Epithelial cell of prostate (primary cell): Measurements from ENCODE around the gene THRA.
A peak's percentile ranks its signal among the peaks of the same experiment; 100 is the strongest.

Experiments
- DNase-seq: peaks from one replicate; pipeline ENCODE4 v3.0.0-alpha.2; 2011; ENCODE audit warnings: low read depth, low spot score
- H3K27ac ChIP-seq: fragments of 450-650 bp; 2 replicates; pipeline ENCODE4 v1.5.1; 2017; ENCODE audit warnings: mild to moderate bottlenecking

Gene THRA

DNA sequence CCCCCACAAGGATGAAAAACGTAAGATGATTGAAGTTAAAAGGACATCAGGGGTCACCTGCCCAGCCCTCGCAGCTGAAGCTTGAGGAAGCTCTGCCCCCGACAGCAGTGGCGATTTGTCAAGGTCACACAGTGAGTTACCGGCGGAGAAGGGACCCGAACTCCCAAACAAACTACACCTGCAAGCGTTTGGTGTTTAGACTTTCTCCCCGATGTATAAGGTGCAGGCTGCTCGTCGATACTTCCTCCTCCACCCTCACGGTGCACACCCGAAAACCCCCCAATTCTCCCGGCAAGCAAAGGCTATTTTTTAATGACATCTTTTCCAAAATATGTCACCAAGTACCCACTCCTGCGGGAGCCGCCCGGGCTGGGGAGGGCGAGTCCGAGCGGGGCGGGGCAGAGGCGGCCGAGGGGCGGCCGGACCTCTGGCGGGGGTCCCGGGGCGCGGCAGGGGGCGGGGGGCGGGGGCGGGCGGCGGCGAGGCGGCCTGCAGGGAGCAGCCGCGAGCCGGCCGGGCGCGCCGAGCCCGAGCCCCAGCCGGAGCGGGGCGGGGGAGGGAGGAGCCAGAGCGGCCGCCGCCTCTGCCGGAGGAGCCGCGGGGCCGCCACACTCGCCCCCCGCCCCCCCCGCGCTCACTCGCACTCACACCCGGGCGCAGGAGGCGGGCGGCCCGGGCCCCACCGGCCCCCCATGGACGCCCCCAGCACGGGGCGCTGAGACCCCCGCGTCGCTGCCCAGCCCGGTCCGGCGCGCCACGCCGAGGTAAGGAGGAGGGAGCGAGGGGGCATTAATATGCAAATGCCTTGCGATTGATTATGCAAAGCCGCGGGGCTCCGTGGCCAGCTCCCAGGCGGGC is at the start of gene THRA:
Gene THRA, plus strand, starts transcription at position 637 of the 858 bp plus-strand sequence. CDS start 11,524 bp downstream, outside the sequence.
- no peak within 1 kb of the TSS for H3K27ac ChIP-seq
- DNase-seq: no peak

- no peak overlapping the region for H3K27ac ChIP-seq
- DNase-seq: no peak
Measured at GRCh38 chr17:40014375-40014980, 48.3 kb upstream of the THRA start.

GRCh38 chr17:40015005-40015997 is 47.5 kb upstream of the THRA start, which contains the start of gene CSF3:
CSF3 (plus strand) TSS chr17:40015440; CDS start chr17:40015475, 35 bp downstream.
- H3K27ac ChIP-seq: peak within 1 kb of the TSS; percentile 6
- DNase-seq: no peak

DNA sequence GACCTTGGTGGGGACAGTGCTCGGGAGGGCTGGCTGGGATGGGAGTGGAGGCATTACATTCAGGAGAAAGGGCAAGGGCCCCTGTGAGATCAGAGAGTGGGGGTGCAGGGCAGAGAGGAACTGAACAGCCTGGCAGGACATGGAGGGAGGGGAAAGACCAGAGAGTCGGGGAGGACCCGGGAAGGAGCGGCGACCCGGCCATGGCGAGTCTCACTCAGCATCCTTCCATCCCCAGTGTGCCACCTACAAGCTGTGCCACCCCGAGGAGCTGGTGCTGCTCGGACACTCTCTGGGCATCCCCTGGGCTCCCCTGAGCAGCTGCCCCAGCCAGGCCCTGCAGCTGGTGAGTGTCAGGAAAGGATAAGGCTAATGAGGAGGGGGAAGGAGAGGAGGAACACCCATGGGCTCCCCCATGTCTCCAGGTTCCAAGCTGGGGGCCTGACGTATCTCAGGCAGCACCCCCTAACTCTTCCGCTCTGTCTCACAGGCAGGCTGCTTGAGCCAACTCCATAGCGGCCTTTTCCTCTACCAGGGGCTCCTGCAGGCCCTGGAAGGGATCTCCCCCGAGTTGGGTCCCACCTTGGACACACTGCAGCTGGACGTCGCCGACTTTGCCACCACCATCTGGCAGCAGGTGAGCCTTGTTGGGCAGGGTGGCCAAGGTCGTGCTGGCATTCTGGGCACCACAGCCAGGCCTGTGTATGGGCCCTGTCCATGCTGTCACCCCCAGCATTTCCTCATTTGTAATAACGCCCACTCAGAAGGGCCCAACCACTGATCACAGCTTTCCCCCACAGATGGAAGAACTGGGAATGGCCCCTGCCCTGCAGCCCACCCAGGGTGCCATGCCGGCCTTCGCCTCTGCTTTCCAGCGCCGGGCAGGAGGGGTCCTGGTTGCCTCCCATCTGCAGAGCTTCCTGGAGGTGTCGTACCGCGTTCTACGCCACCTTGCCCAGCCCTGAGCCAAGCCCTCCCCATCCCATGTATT is 46.5 kb upstream of the THRA start:
- no peak overlapping the region for H3K27ac ChIP-seq
- DNase-seq: no peak

GRCh38 chr17:40017422-40018080 is 45.2 kb upstream of the THRA start:
- H3K27ac ChIP-seq: no peak overlapping the region
- DNase-seq: no peak

DNA sequence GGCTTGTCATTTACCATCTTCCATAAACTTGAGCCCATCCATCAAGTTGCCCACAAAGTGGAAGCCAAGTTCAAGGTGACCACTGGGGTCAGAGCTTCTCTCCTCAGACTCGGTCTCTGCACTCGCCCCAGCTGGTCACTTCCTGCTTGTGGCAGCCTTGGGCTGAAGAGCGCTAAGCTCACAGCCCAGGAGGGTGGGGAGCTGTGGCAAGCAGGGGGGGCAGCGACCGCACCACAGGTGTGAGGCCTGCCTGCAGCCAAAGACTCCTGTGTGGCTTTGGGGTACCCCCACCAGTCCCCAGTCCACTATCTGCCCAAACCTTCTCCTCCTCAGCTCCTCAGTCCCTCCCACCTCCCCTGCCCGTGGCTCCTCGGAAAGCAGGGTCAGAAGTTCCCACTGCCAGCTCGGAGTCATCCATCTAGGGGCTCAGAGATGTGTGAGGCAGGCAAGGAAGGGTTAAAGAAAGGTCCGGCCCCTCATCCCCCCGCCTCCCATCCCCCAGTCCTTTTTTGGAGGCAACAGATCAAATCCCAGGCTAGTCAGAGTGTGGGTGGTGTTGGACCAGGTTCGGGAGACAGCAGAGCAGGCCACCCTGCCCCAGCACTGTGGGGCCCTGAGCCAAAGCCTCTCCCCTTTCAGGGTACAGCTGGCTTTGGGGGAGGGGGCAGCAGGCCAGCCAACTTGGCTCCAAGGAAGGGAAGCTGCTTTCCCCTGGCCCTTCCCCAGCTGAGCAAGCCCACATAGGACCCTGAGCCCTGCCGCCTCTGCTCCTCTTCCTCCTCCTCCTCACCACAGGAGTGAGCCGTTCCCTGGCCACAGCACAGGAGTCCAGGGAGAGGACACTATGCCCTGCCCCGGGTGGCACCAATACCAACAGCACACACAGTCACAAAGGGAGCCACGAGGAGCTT is 44.3 kb upstream of the THRA start:
- peak overlapping the region; percentile 46 for H3K27ac ChIP-seq
- no peak for DNase-seq

GRCh38 chr17:40019140-40019991 is 43.4 kb upstream of the THRA start:
- no peak for DNase-seq
- peak overlapping the region; percentile 46 for H3K27ac ChIP-seq

DNA sequence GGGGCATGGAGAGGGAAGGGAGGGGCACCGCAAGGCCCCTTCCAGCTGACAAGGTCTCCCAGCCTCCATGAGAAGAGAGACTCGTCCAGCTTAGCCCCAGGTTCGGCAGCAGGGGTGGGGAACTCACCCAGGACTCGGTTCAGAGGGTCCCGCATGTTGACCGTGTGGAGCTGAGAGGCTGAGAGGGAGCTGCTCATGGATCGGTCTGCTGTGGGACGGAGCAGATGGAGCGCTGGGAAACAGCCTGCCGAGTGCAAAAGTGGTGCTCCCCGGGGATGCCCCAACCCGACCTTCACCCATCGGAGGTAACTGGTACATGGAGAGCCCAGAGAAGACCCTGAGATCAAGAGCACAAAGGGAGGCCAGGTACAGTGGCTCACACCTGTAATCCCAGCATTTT is 42.6 kb upstream of the THRA start:
- H3K27ac ChIP-seq: peak overlapping the region; percentile 46
- no peak for DNase-seq

DNA sequence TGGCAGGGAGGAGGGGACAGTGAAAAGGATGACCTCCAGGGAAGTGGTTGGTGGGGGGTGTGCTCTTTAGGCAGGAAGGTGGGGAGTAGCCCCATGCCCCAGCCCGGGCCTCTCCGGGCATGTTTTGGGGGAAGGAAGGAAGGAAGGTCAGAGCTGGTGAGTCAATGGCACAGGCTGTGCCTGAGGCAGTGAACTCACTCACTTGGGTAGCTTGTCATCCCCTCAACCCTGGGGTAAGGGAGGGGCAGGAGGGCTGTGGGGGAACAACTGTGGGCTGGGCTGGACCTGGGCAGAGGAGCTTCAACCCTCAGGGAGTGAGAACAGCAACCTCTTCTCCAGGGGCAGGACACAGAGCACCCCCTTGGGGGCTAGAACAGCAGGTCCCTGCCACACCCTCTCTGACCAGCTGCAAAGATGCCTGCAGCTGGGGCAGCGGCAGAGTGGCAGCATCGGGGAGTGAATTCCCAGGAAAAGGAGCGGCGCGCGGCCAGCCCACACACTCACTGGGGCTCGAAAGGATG is 41.3 kb upstream of the THRA start:
- DNase-seq: peak; percentile 46
- H3K27ac ChIP-seq: peak overlapping the region; percentile 85

DNA sequence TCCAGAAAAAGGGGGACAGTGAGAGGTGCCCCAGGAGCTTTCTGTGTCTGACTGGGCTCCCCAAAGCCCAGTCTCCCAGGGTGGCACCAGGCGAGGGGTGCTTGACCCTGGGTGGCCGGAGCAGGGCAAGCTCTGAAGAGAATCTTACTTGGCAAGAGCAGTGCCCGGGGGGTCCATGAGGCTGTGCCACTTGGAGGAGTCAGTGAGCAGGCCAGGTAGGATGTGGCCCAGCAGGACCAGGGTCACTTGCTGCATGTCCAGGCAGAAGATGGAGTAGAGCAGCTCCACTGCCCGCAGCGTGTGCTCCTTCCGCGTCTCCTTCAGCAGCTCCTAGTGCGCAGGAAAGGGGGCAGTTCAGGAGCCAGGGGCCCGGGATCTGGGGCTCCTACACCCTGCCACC is 40.3 kb upstream of the THRA start:
- peak overlapping the region; percentile 85 for H3K27ac ChIP-seq
- no peak for DNase-seq

GRCh38 chr17:40022961-40023541 is 39.7 kb upstream of the THRA start:
- peak overlapping the region; percentile 85 for H3K27ac ChIP-seq
- no peak for DNase-seq

GRCh38 chr17:40023590-40024292 is 39.0 kb upstream of the THRA start:
- no peak for DNase-seq
- H3K27ac ChIP-seq: peak overlapping the region; percentile 85

DNA sequence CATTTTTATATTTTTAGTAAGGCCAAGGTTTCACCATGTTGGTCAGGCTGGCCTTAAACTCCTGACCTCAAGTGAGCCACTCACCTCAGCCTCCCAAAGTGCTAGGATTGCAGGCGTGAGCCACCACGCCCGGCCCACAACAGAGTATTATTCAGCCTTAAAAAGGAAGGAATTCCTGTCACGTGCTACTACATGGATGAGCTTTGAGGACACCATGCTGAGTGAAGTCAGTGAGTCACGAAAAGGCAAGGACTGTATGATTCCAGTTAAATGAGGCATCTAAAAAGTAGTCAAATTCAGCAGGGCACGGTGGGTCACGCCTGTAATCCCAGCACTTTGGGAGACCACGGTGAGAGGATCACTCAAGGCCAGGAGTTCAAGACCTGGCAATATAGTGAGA is 37.9 kb upstream of the THRA start:
- peak overlapping the region; percentile 85 for H3K27ac ChIP-seq
- DNase-seq: no peak

GRCh38 chr17:40025559-40025958 is 37.2 kb upstream of the THRA start:
- H3K27ac ChIP-seq: peak overlapping the region; percentile 85
- DNase-seq: no peak

DNA sequence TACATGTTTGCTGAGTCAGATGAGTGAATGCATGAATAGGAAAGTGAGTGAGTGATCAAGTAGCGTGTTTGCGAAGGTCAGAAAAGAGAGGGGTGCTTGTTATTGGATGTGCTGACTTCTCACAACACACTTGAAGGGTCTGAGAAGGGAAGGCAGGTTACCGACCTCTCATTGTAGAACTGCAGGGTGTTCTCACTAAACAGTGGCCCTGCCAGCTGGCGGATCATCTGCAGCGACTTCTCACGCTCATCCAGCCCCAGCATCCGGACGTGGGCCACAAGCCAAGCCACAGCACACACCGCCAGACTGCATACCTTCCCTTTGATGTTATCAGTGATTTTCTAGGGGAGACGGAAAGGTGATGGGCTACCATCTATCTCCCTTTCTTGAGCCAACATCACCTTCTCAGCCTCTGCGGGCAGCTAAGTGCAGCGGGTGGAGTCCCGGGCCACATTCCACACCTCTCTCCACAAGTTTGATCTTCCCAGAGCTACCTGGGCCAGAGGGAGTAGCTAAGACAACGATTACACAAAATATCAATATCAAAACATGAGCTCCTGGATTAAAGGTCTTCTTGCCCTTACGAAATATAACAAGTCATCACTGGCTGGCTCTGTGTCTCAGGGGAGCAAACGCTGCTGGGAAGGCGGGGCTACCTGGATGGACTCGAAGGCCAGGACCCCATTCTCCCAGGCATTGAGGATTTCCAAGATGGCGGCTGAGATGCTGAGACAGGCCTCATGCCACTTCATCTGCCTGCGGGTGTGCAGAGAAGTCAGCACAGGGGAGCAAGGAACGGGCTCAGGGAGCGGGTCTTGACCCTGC is 36.6 kb upstream of the THRA start:
- H3K27ac ChIP-seq: peak overlapping the region; percentile 85
- no peak for DNase-seq
